Stomach smooth muscle (tissue), 2 donors: Measurements from ENCODE around the gene CDH4.

Source experiments
- H3K27ac ChIP-seq: one replicate; pipeline ENCODE4 v1.7.0; 2013; ENCODE audit warnings: mild to moderate bottlenecking, low read length, inconsistent platforms
- H3K27me3 ChIP-seq, 2 donors: one replicate each; pipeline ENCODE4 v1.7.0; 2013; ENCODE audit warnings: low read length in 2 of 2; ENCODE audit not compliant: insufficient read depth in 2 of 2, control insufficient read depth in 1 of 2
- H3K36me3 ChIP-seq, 2 donors: one replicate each; pipeline ENCODE4 v1.7.0; 2013; ENCODE audit warnings: low read length in 2 of 2; ENCODE audit not compliant: control insufficient read depth in 2 of 2, insufficient read depth in 2 of 2
- H3K4me1 ChIP-seq: one replicate; pipeline ENCODE4 v1.7.0; 2013; ENCODE audit warnings: low read length; ENCODE audit not compliant: control insufficient read depth, insufficient read depth
- H3K4me3 ChIP-seq, 2 donors: one replicate each; pipeline ENCODE4 v1.7.0; 2013; ENCODE audit warnings: low read length in 2 of 2
- H3K9ac ChIP-seq, 2 donors: one replicate each; pipeline ENCODE4 v1.7.0; 2013; ENCODE audit warnings: low read length in 2 of 2, mild to moderate bottlenecking in 1 of 2
- H3K9me3 ChIP-seq, 2 donors: one replicate each; pipeline ENCODE4 v1.7.0; 2013; ENCODE audit warnings: low read length in 2 of 2; ENCODE audit not compliant: control insufficient read depth in 2 of 2
- donor health status: healthy.
- donor health status: Pancreatic carcinoma.

The CDH4 gene

GRCh38 chr20:61524951-61525666 is 273.0 kb downstream of the CDH4 start:
- Histone ChIP-seq H3K36me3 (no peaks in the 10 kb centered on the region), H3K27me3 (peaks cover 10 to 11% of the 10 kb centered on the region in 2 donors)

DNA sequence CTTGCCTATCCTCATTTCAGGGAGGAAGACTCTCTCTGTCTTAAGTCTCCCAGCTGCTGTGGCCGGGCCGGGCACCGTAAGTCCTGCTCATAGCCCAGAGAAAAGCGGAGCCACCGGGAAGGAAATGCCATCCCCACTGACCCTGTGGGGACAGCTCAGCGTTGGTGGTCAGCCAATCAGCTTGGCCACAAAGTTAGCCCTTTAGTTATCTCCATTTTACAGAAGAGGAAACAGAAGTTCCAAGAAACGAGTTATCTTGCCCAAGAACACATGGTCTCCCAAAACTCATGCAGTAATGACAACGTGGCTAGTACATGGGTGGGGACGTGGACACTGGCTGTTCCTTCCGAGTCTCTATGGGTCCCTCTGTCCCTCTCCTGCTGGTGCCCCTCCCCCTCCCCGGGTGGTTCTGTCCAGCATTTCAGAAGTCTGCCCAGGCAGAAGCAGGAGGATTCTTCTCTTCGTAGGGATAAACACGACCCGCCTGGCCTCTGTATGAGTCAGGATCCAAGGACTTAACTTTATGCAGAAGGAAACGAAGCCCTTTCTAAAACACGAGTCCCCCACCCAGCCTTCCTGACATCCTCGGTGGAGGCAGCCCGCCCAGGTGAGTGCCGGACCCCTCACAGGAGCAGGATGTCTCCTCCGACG is 273.8 kb downstream of the CDH4 start:
- Histone ChIP-seq H3K27me3 (peaks cover 8 to 11% of the 10 kb centered on the region in 2 donors), H3K27ac (no peak overlapping the region), H3K9me3 (no peaks in the 10 kb centered on the region), H3K4me1 (no peaks in the 10 kb centered on the region), H3K9ac (no peak overlapping the region), H3K4me3 (no peak overlapping the region), H3K36me3 (no peaks in the 10 kb centered on the region)

More at GRCh38 chr20:61524951-61525666, 273.0 kb downstream of the CDH4 start:
- no peaks in the 10 kb centered on the region for H3K4me1 ChIP-seq
- H3K4me3 ChIP-seq: no peak overlapping the region
- H3K27ac ChIP-seq: no peak overlapping the region
- H3K9ac ChIP-seq: no peak overlapping the region
- H3K9me3 ChIP-seq: no peaks in the 10 kb centered on the region

DNA sequence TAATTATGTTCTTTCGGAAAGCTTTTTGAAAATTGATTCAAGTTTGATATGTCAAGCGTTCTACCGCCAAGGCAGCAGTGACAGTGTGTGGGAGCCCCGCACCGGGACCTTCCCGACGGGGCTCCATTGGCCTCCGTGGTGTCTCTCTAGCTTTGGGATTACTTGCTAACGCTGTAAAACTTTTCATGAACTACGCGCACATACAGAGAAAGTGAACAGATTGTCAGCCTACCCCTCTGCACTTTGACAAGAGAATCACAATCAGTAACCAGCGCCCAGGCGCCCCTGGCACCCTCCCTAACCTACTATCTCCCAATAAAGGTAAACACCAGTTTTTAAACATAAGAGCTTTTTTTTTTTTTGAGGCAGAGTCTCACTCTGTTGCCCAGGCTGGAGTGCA is 274.8 kb downstream of the CDH4 start:
- Histone ChIP-seq H3K36me3 (no peaks in the 10 kb centered on the region), H3K27ac (no peak overlapping the region), H3K27me3 (peaks cover 5 to 6% of the 10 kb centered on the region in 2 donors), H3K4me1 (no peaks in the 10 kb centered on the region), H3K4me3 (no peak overlapping the region), H3K9ac (no peak overlapping the region), H3K9me3 (no peaks in the 10 kb centered on the region)

DNA sequence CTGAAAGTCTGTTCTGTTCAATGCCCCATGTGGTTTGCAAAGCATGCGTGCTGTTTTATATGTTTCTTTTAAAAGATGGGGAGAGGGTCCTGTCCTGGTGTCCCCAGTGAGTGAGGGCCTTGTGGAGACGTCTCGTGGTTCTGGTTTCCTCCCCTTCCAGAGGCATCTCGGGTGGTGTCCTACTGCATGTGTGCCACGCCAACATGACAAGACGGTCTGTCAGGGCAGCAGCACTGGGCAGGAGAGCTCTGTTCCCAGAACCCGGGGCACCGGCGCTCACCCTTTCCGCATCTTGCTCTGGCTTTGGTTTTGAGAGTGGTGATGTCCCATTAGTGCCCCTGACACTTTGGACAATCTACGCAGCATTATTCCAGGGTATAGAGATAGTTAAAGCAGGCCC is 275.6 kb downstream of the CDH4 start:
- Histone ChIP-seq H3K27me3 (peaks cover 3 to 5% of the 10 kb centered on the region in 2 donors), H3K27ac (no peak overlapping the region), H3K9me3 (no peaks in the 10 kb centered on the region), H3K36me3 (no peaks in the 10 kb centered on the region), H3K4me3 (no peak overlapping the region), H3K4me1 (no peaks in the 10 kb centered on the region), H3K9ac (no peak overlapping the region)

- H3K9me3 ChIP-seq: no peaks in the 10 kb centered on the region
- no peak overlapping the region for H3K4me3 ChIP-seq
- peaks cover 3 to 5% of the 10 kb centered on the region in 2 donors for H3K27me3 ChIP-seq
- no peak overlapping the region for H3K27ac ChIP-seq
- no peaks in the 10 kb centered on the region for H3K4me1 ChIP-seq
- H3K9ac ChIP-seq: no peak overlapping the region
- H3K36me3 ChIP-seq: no peaks in the 10 kb centered on the region
These were observed 276.5 kb downstream of the CDH4 start for GRCh38 chr20:61528591-61528990.

DNA sequence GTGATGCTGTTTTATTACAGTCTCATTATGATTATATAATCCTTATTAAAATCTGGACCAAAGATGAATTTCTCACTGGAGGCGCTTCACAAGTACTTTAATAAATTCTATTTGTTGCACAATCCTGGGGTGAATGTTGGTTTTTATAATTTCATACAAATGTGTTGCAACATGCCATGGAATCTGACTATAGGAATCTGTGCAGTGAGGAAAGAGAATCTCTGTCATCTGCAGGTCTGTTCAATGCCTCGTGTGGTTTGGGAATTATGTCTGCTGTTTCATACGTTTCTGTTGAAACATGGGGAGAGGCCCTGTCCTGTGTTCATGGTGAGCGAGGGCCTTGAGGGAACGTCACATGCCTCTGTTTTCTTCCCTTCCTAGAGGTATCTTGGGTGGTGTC is 277.3 kb downstream of the CDH4 start:
- H3K27me3 ChIP-seq: peaks cover 0 to 5% of the 10 kb centered on the region in 2 donors
- no peaks in the 10 kb centered on the region for H3K9me3 ChIP-seq
- H3K27ac ChIP-seq: no peak overlapping the region
- no peak overlapping the region for H3K4me3 ChIP-seq
- no peak overlapping the region for H3K9ac ChIP-seq
- no peaks in the 10 kb centered on the region for H3K36me3 ChIP-seq
- H3K4me1 ChIP-seq: no peaks in the 10 kb centered on the region

DNA sequence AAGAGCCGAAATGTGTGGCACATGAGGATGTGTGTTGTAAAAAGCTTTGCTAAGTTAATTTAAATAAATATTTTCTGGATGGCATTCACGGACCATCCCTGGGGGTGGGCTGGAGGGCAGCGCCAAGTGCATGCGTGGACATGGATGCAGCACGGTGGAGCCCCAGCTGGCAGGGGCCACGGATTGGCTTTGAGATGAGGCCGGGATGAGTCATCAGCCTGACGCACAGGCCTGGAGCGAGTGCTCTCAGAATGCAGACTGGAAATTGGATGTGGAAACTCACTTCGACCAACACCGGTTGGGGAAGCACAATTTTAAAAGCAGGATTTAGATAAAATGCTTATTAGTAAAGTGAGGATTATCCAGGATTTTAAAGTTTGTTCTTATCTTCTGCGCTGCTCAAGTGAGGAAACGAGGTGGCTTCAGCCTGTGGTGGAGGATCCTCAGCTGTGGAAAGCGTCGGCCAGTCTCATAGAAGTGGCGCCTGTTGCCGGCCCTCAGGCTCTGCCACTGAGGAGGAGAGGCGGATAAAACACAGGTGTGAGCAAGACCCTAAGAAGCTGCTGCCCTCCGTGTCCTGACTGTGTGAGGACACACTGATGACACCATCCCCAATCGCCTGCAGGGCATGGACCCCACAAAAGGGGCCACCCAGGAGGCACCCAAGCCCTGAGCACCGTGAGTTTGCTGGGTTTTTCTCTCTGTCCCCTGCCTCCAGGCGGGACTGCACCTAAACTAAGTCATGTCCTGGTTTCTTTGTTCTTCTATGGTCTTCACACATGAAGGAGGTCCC is 279.7 kb downstream of the CDH4 start:
- Histone ChIP-seq H3K36me3 (no peaks in the 10 kb centered on the region), H3K27ac (no peak overlapping the region), H3K9ac (no peak overlapping the region), H3K27me3 (peaks cover 0 to 2% of the 10 kb centered on the region in 2 donors), H3K9me3 (no peaks in the 10 kb centered on the region), H3K4me1 (no peaks in the 10 kb centered on the region), H3K4me3 (no peak overlapping the region)

- no peaks in the 10 kb centered on the region for H3K4me1 ChIP-seq
- H3K9me3 ChIP-seq: no peaks in the 10 kb centered on the region
- H3K27ac ChIP-seq: no peak overlapping the region
- no peaks in the 10 kb centered on the region for H3K36me3 ChIP-seq
- H3K27me3 ChIP-seq: no peaks in the 10 kb centered on the region
- H3K4me3 ChIP-seq: no peak overlapping the region
- no peak overlapping the region for H3K9ac ChIP-seq
These were observed 280.7 kb downstream of the CDH4 start for GRCh38 chr20:61532736-61533135.

- no peaks in the 10 kb centered on the region for H3K27me3 ChIP-seq
- no peaks in the 10 kb centered on the region for H3K36me3 ChIP-seq
- H3K9me3 ChIP-seq: no peaks in the 10 kb centered on the region
- no peaks in the 10 kb centered on the region for H3K4me1 ChIP-seq
- no peak overlapping the region for H3K4me3 ChIP-seq
- H3K9ac ChIP-seq: no peak overlapping the region
- no peak overlapping the region for H3K27ac ChIP-seq
These were observed 281.2 kb downstream of the CDH4 start for GRCh38 chr20:61533231-61533631.

DNA sequence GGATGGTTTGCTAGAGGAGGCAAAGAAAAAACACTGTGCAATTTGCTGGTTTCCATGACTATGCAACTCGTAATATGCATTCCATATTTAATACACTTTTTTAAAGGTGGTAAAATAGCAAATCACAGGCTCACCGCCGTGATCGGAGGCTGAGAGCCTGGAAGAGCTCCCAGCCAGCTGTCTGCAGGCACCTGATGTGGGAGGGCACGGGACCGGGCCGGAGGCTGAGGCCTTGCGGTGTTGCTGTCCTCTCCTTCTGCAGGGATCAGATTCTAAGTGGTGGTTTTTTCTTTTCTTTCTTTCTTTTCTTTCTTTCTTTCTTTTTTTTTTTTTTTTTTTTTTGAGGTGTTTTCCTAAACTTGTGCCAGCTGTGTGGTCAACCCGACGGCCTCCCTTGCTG is 282.3 kb downstream of the CDH4 start:
- Histone ChIP-seq H3K27me3 (no peaks in the 10 kb centered on the region), H3K4me1 (no peaks in the 10 kb centered on the region), H3K9me3 (no peaks in the 10 kb centered on the region), H3K27ac (no peak overlapping the region), H3K36me3 (no peaks in the 10 kb centered on the region), H3K9ac (no peak overlapping the region), H3K4me3 (no peak overlapping the region)
